AML-193 (cell line): ENCODE data around the gene ARSJ.

ENCODE experiments used
- DNase-seq, 2 experiments: peaks; one replicate each; lab custom pipeline; 2025; lab: John Stamatoyannopoulos, UW

Gene ARSJ

DNA sequence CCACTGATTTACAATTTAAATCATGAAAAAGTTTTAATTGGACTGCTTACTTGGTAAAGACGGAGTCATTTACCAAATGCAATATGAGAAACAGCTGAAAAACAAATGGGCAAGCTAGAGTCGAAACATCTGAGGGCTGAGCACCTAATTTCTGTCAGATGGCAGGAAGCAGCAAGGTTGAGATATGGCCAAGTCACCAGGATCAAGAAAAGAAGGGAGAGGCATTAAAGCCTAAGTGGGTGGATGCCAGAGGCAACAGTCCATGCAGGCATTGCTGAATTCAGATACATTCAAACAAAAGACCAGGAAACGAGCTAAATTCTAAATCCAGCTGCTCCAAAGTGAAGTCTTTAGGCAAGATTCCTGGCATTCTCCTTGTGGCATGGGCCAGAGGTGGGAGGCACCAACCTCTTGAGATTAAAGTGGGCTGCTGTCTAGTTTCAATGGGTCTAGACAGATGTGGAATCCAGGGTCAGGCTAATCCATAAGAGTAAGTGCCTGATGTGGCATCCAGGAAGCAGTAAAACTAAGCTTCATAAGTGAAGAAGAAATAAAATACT lies 8.0 kb upstream of the ARSJ start:
- no peak for DNase-seq

DNA sequence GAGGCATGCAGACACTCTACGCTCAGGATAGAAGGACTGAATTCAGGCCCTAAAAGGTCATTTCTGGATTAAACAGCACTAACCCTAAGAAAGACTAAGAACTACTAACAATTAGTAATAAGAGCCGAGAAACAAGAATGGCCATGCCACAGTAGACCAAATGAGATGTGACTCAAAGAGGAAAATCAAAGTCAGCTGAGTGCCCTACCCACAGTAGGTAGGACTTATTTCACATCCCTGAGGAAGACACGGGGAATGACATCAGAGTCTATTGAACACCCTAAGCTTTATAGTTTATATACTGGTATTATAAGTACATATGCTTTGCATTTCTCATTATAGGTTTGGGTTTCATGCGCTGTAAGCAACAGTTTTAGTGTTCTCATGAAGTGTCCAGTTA lies 2.7 kb upstream of the ARSJ start:
- DNase-seq: no peak

DNA sequence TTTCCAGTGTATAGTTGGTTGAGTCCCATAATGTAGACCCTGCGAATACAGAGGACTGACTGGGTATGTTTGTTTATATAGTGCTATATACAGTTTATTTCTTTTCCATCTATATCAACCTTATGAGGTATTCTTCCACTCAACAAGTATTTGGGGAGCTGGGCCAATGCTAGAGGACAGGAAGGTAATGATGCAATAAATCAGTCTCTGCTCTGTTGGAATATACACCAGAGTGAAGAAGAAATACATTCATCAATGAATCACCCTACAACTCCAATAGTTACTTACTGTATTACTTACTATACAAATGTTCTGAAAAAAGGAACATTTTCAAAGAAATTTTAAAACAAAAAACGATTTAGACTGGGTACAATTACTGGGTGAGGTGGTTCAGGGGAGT lies 2.1 kb upstream of the ARSJ start:
- DNase-seq: no peak

DNA sequence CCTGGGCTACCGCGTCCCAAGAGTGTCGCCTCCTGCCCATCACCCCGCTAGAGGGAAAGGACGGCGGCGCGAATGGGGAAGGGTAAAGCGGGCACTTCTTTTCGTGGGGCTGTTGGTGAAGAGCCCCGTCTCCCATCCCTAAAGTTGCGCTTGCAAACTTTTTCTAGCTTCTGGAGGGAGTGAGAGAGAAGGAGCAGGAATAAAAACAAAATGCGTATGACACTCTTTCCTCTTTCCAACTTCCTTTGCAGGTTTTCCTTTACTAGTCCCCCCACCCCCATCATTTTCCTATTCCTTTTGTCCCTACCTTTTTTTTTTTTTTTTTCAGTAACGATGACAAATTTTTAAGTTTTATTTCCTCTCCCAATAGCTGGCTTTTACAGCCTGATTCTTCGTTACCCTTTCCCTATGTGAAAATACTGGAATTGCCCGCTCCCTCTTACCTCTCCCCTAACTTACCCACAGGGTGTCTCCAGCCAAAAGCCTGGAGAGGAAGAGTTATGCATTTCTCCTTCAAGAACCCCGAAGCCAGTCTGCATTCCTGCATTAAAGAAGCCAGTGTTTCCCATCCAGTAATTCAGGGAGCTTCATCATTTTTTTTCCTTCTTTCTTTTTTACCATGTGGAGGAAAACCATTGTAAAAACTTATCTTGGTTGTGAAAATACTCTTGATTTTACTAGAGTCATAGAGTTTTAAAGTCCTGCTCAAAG lies 613 bp upstream of the ARSJ start:
- no peak for DNase-seq

DNA sequence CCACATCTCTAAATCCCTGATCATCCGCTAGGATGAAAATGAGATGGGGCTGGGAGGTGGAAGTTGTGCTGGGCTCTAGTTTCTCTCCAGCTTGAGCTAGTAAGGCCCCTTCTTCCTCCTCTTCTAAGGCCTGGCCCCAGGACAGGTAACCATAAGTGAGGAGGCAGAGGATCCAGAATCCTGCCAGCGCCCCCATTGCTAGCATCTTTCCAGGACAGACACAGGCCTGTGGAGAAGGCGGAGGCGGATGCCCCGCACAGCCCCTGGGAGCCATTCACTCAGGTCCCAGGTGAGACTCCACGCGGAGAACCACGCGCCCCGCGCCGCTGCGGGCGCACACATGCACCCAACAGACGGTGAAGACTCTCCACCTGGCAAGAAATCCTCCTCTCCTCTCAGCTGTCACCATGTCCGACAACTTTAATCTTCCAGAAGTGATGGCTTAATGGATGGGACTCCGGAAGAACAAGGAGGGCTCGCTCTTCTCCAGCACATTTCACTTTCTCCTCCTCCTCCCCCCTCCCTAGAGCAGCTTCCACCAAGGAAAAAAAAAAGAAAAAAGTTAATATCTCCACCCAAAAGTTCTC lies 793 bp downstream of the ARSJ start:
- DNase-seq: no peak

DNA sequence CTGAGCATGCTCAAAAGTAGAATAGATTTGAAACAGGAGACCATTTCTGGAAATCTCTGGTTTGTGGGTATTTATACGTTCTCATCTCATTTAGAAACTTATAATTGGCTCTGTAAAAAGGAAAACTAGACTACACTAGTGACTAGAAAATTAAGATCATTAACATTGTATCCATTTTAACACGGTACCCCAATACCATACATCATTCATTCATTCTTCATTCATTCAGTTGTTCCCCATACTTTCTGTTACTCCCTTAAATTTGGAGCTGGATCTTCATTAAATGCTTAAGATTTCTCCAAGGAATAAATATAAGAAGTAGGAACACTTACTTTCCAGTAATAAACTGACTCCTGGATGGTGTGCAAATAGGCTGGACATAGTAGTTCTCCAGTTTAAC lies 1.3 kb downstream of the ARSJ start:
- no peak for DNase-seq

DNA sequence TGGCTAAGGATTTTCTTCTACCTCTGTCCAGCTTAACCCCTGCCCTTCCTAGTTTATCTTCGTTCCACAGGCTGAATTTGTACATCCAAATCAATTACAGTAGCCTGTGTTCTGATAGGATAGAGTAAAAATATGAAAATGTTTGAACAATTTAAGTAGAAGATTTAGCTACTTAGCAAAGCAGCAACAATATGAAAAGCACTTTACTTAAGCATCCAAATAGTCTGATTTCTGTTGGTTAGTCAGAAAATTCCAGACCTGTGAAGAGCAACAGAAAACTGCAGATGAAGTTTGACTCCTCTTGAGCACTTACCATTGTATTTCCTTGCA lies 2.0 kb downstream of the ARSJ start:
- no peak for DNase-seq

DNA sequence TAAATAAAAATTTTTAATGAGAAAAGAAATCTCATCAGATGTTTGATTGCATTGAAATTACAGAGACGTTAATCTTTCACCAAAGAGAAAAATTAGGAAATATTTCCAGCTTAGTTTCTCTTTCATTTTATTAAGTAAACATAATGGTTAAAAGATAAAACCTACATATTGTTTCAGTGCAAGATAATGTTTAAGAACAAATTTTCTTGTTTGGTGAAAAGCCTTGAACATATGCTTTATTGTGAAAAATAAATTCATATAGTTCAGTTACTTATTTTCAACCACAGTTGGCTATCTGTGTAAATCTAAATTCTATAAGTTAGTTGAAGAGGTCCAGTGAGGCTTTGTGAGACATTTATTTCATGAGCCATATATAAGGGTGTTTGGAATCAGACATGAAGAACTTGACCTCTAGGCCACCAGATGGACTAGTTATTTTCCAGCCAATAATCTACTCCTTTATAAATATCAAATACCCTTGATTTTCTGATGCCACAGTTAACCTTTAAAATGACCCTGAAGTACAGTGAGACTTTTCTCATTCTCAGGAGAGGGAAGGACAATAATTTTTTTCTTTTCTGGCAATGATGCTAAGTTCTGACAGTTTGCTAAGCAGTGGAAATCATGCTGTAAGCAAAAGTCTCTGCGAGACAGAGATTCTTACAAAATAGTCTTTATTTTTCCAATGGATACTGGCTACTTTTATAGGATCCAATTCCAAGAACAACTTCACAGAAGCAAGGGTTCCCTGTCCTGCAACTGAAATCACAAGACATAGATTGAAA lies 2.5 kb downstream of the ARSJ start:
- no peak for DNase-seq

DNA sequence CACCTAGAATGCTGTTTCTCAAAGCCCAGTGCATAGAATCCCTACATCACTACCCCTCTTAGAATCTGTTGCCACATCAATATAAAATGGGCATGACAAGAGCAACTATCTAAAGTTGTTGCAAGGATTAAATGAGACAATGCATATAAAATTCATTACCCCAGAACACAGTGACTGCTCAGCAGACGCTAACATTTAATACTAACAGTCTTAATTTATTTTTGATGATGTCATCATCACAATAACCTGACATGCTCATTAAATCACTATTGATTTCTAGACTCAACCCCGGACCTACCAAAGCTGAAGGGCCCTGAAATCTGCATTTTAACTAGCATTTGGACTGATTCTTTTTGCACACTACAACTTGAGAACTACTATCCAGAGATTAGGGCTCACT lies 3.9 kb downstream of the ARSJ start:
- no peak for DNase-seq

DNA sequence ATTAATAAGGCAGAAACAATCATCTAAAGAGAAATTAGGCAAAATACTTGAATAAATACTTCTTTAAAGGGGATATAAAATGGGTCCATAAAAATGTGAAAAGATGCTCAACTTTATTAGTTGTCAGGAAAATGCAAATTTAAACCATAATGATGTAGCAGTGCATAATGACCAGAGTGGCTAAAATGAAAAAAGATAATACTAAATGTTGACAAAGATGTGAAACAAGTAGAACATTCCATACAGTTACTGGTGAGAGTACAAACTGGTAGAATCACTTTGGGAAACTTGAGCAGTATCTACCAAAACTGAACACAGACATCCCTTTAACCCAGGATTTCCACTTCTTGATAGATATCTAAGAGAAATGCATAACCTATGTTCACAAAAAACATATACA lies 5.0 kb downstream of the ARSJ start:
- DNase-seq: no peak

DNA sequence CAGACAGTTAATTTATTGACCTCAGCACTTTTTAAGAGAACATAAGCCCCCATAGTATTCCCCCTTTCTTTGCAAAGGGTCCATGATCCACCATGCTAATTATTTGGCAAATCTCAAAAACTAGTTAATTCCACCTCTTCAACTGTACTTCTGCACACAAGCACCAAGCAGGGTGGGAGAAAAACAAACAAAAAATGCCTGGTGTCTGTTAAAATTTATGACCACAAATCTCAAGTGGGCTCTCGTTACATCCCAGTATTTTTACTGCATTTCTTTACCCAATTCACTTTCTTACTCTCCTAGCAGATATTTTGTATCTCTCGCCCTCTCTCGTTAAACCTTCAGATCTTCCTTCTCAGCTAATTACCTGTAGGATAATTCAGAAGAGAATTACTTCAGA lies 6.1 kb downstream of the ARSJ start:
- DNase-seq: no peak

DNA sequence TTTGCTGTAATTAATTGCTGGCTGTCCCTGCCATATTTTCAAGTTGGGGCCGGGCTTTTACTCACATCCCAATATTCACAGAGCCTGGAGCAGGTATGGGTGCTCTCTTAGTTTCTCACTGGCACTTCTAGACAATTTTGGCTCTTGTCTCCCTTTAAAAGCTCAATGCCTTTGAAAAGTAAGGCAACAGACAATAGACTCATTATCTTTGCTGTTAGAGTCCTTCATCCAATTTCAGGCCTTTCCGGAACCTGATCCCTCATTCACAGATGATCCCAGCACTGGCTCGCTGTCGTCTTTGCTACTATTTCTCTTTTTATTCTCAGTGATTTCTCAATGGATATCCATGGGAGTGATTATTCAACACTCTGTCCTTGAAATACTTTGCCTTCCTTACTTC lies 6.7 kb downstream of the ARSJ start:
- DNase-seq: no peak

DNA sequence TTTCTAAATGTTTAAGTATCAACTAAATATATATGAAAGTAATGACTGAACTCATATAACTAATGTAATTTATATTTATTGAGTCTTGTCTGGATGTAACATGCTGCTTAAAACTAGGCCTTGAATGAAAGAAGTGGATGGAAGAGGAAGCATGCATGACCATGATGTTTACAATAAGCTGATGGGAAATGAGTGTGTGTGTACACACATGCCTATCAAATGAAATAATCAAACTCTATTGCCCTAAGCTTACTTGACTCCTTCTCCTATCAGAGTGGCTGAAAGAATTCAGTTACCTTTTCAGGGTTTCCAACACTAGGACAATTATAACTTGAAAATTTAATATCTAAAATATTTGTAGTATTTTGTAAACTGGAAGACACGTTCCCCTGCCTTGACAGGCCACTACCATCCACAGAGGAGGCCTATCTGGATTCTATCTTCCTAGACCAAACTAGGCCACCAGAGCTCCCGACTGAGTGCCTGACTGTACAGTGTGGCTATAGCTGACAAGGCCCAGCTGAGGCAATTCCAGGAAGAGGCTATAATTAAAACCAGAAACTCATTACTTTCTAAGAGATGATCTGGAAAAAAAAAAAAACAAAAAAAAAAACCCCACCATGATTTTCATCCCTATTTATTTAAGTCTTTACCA lies 7.6 kb downstream of the ARSJ start:
- no peak for DNase-seq

DNA sequence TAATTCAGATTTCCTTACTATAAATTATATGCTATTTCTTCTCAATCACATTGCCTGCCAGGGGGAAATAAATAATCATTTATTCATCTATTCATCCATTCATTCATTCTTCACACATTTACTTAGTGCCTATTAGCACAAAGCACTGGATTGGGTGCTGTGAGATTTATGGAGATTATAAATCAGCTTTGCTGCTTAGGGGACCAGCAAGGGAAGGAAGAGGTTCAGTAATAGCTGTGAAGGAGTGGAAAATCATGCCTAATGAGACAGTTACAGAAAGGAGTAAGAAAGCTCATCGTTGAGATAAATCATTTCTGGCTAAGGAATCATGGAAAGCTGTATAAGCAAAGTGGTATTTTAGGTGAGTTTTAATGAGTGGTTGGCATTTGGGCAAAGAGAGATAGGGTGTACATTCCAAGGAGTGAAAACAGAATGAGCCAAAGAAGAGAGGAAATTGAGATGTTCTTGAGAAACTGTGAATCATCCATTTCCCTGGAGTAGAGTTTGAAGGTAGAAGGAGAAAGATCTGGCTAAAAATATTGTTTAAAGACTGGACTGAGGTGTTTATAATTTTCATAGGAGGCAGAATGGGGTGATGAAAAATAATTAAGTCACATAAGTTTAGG lies 9.6 kb downstream of the ARSJ start:
- DNase-seq: no peak

DNA sequence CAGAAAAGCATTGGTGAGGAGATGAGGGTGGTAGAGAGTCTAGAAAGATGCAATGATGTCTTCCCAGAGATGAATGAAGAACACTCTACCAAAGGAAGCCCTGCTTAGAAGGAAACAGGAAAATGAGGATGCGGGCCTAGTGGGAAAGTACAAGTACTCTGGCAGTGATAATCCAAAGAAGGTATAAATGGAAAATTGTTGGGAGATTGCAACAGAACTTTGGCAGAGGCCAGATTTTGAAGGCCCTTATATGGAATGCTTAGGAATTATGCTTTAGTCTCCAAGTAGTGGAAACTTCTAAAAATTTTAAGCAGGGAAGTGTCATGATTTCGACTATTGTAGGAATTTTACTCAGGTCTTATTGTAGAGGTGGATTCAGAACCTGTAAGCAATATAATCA lies 11.0 kb downstream of the ARSJ start:
- no peak for DNase-seq

DNA sequence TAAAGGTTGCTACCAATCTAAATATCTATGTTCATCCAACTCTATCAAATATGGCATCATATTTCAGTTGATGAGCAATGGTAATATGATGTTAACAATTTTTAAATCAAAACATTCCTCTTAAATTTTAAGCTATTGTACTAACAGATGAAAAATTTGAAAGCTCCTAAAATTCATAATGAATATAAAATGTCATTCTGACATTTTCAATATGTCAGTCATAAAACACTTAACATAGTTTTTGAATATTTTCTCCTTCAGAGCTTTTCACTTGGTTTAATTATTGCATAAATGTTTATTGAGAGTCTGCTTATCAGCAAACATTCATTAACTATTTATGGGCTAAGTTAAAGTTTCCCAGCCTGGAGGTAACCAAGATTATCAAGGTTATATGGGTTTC lies 11.8 kb downstream of the ARSJ start:
- no peak for DNase-seq

DNA sequence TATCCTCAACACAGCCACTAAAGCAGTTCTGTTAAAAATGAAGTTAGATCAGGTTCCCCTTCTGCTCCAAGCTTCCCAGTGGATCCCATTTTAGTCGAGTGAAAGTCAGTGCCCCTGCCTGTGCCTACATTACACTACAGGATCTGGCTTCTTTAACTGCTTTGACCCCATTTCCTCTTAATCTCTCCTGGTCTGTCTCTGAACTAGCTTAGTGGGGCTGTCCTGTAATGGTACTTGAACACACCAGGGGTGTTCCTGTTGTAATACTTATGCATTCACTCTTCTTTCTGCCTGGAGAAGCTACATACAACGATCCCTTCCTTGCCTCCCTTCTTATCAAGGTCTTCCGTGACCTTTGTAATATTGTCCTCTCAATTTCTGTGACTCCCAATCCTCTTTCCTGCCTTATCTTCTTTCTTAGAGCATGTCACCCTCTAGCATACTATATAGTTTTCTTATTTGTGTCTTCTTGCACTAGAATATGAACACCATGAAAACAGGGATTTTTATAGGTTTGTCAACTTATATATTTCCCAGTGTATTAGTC lies 16.7 kb downstream of the ARSJ start:
- DNase-seq: no peak

DNA sequence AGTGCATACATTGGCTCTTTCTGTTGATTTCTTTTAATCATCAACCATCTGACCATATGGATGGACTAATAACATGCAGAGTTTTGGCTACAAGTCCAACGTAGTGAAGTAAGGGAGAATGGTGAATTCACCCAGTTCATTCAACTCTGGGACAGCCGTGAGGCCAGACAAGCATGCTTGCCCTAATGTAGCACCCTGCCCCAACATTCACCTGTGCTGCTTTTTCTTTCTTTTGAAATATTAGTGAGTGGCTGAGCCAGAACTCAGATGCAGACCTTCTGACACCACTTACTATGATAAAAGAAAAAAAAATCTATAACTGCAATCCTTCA lies 17.5 kb downstream of the ARSJ start:
- no peak for DNase-seq

DNA sequence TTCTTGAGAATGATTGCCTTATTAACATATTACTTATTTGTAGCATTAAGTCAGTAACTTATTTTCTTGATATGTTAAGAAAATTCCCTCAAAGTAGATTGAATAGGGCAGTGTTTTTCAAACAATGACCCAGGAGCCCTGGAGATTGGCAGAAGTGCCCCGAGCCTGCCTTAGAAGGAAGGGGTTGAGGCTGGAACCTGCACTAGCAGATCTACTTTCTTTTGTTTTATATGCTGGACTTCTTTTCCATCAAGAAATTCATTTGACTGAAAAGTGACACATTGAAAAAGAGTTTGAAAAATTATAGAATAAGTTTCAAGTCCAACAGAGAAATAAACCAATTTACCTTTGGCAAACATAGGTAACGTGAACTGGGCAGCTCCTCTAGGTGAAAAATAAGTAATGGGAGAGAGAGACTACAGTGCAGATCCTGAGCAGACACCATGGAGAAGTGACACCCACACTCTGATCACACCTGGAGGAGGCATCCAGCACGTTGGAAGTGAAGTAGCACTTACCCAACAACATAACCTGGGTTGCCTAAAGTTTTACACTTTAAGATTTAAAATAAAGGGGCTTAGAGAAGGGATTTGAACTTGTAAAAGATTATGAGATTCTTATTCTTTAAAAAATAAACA lies 18.6 kb downstream of the ARSJ start:
- DNase-seq: no peak

DNA sequence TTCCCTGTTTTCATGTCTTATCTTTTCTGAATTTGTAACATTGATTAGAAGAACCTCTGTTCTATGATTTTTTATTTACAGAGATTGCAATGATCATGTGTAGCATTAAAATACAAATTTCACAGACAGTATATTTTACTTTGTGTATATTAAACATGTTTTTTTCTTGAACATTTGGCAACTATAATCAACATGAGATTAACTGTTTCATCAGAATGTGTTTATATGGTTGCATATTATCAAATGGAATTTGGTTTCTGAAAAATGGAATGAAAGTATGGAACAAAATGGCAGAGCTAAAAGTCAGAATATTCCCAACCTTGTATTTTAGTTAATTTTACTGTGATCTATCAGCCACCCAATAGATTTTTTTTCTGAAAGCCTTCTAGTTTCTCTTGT lies 19.9 kb downstream of the ARSJ start:
- no peak for DNase-seq

DNA sequence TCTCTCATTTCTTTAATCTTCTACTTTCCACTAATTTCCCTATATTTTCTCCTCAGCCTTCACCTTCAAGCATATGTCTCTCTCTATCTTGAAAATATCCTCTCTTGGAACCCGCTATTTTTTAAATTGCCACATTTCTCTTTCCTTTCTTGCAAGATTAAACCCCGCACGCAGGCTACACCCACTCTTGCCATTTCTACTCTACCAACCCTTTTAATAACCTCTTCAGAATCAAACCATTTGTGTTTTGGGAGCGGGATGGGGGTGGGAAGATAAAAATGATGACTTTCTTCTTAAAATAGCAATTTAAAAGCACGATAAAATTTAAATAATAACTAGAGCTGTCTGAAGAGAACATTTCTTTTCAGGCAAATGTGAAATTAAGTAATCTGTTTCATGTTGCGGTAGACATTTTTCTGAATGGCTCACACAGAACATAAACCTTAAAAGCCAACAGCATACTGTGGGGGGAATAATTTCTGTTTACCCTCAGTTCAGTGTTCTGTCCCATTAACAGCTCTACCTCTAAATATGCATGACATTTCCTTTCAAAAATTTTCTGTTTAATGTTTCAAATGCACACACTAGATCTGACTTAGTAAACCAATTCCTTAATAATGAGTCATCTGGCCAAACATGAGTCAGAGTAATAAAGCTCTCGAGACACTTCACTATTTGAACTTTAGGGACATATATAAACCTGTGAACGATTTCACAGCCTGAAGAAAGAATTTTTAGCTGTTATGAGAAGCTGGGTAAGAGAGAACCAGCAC lies 20.5 kb downstream of the ARSJ start:
- DNase-seq: no peak
